A549 (cell line): ENCODE data around the gene TIMM21.

Source experiments
- BHLHE40 ChIP-seq: IDR thresholded peaks from 2 replicates; pipeline ENCODE4 v1.6.1; 2012; ENCODE audit warnings: low read depth, low read length, inconsistent platforms
- CEBPB ChIP-seq, 2 experiments: fragments of >200 bp in 1 of 2; sonication (Bioruptor Twin) in 1 of 2; formaldehyde crosslinking in 1 of 2; IDR thresholded peaks; 2 replicates each; pipeline ENCODE4 v1.6.1; 2012 to 2016
- CTCF ChIP-seq: fragments of >200 bp; sonication (Bioruptor Twin); formaldehyde crosslinking; IDR thresholded peaks from 3 replicates; pipeline ENCODE4 v1.5.1; 2016
- MYC ChIP-seq: IDR thresholded peaks from 2 replicates; pipeline ENCODE4 v1.6.1; 2012; ENCODE audit warnings: mild to moderate bottlenecking, inconsistent platforms, low read length, improper control_type of control experiment, borderline replicate concordance
- NFE2L2 ChIP-seq: fragments of 150-350 bp; conservative IDR thresholded peaks from 2 replicates; pipeline ENCODE4 v1.6.1; 2014; ENCODE audit warnings: low read length
- REST ChIP-seq: fragments of 200-600 bp; sonication (generic); IDR thresholded peaks from 2 replicates; pipeline ENCODE4 v1.6.1; 2016; ENCODE audit warnings: antibody characterized with exemption, mild to moderate bottlenecking, moderate library complexity

- no peak for TF ChIP-seq CTCF
- TF ChIP-seq CEBPB (IDR thresholded peaks at IDR 0.05): no peak
- no peak for TF ChIP-seq BHLHE40
- no peak for TF ChIP-seq NFE2L2
- no peak for TF ChIP-seq MYC
- no peak for TF ChIP-seq REST
These were observed 7.0 kb downstream of the TIMM21 start for GRCh38 chr18:74155276-74155675.
